HEK293T (cell line): ENCODE data around the gene MPPE1.

Source experiments
- ARNT ChIP-seq: fragments of 450-650 bp; IDR thresholded peaks from 2 replicates; pipeline ENCODE4 v1.6.1; 2017; ENCODE audit warnings: mild to moderate bottlenecking
- BHLHE40 ChIP-seq: fragments of 450-650 bp; IDR thresholded peaks from 2 replicates; pipeline ENCODE4 v1.6.1; 2016; ENCODE audit warnings: mild to moderate bottlenecking, moderate library complexity, borderline replicate concordance
- ELF4 ChIP-seq: fragments of 450-650 bp; IDR thresholded peaks from 2 replicates; pipeline ENCODE4 v1.6.1; 2017; ENCODE audit warnings: antibody characterized with exemption
- FOXA1 ChIP-seq: fragments of 450-650 bp; IDR thresholded peaks from 2 replicates; pipeline ENCODE4 v1.6.1; 2016; ENCODE audit warnings: mild to moderate bottlenecking
- FOXM1 ChIP-seq: fragments of 450-650 bp; IDR thresholded peaks from 2 replicates; pipeline ENCODE4 v1.6.1; 2017; ENCODE audit warnings: mild to moderate bottlenecking, borderline replicate concordance
- L3MBTL2 ChIP-seq: fragments of 450-650 bp; conservative IDR thresholded peaks from 2 replicates; pipeline ENCODE4 v1.6.1; 2016; ENCODE audit warnings: mild to moderate bottlenecking
- NFRKB ChIP-seq: fragments of 450-650 bp; IDR thresholded peaks from 2 replicates; pipeline ENCODE4 v1.6.1; 2016; ENCODE audit warnings: mild to moderate bottlenecking, moderate library complexity
- SP1 ChIP-seq: fragments of 450-650 bp; IDR thresholded peaks from 2 replicates; pipeline ENCODE4 v1.6.1; 2017
- SUZ12 ChIP-seq: fragments of 450-650 bp; IDR thresholded peaks from 2 replicates; pipeline ENCODE4 v1.6.1; 2016; ENCODE audit warnings: mild to moderate bottlenecking
- TARDBP ChIP-seq: fragments of 450-650 bp; IDR thresholded peaks from 2 replicates; pipeline ENCODE4 v1.6.1; 2016
- ZNF384 ChIP-seq: fragments of 450-650 bp; IDR thresholded peaks from 2 replicates; pipeline ENCODE4 v1.6.1; 2016

DNA sequence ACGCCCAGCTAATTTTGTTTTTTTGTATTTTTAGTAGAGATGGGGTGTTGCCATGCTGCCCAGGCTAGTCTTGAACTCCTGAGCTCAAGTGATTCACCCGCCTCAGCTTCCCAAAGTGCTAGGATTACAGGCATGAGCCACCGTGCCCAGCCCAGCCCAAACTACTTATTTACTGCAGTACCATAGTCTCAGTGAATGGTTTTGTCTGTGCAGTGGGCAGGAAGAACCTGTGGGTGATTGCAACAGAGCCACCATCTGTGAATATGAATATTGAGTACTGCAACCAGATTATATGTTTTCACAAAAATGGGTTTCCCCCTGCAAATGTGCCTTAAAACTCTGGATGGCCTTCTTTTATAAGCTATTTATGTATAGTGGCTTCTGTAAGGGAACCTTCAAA is 9.1 kb downstream of the MPPE1 start:
- TF ChIP-seq NFRKB (no peak), L3MBTL2 (no peak), FOXA1 (no peak), TARDBP (no peak), FOXM1 (no peak), ARNT (no peak), ZNF384 (no peak), SUZ12 (no peak), SP1 (no peak), BHLHE40 (no peak), ELF4 (no peak)
